Fibroblast of lung (primary cell): ENCODE data around the gene SLC66A2. TPM values are rescaled to one million over a fixed set of nuclear protein-coding genes. Genes with fewer than 3 reads are reported as not detected.

Source experiments
- DNase-seq, 2 donors: peaks; one replicate each; pipeline versions ENCODE4 v3.0.0 to v3.0.0-alpha.2; 2010; ENCODE audit warnings: low read depth in 2 of 2
- H2AFZ ChIP-seq: 2 replicates; pipeline ENCODE4 v1.5.1; 2012; ENCODE audit warnings: low read length, control low read depth, inconsistent platforms
- H3K27ac ChIP-seq: 2 replicates; pipeline ENCODE4 v1.5.1; 2011; ENCODE audit warnings: low read length, control low read depth; ENCODE audit not compliant: insufficient read depth
- H3K27me3 ChIP-seq: 2 replicates; pipeline ENCODE4 v1.5.1; 2011; ENCODE audit warnings: mild to moderate bottlenecking, low read length; ENCODE audit not compliant: control insufficient read depth, insufficient read depth
- H3K36me3 ChIP-seq: 2 replicates; pipeline ENCODE4 v1.5.1; 2011; ENCODE audit warnings: low read length; ENCODE audit not compliant: control insufficient read depth, insufficient read depth
- H3K4me1 ChIP-seq: 2 replicates; pipeline ENCODE4 v1.5.1; 2011; ENCODE audit warnings: low read length; ENCODE audit not compliant: control insufficient read depth, insufficient read depth; ENCODE audit errors: extremely low read depth
- H3K4me2 ChIP-seq: 2 replicates; pipeline ENCODE4 v1.5.1; 2011; ENCODE audit warnings: low read length, control low read depth; ENCODE audit not compliant: insufficient read depth; ENCODE audit errors: extremely low read depth
- H3K4me3 ChIP-seq, 4 experiments: fragments of 200-600 bp in 1 of 4; sonication (generic) in 1 of 4; replicated peaks in 1 of 4; 2 replicates each; pipeline ENCODE4 v1.5.1; 2011 to 2016; ENCODE audit warnings: low read length in 4 of 4, low read depth in 3 of 4, mild to moderate bottlenecking in 3 of 4, control low read depth in 2 of 4, inconsistent platforms in 1 of 4, mixed read lengths in 1 of 4; ENCODE audit not compliant: insufficient read depth in 1 of 4; ENCODE audit errors: control extremely low read depth in 1 of 4
- H3K79me2 ChIP-seq: 2 replicates; pipeline ENCODE4 v1.5.1; 2012; ENCODE audit warnings: mild to moderate bottlenecking, low read length, inconsistent platforms; ENCODE audit not compliant: control insufficient read depth, insufficient read depth
- H3K9ac ChIP-seq: 2 replicates; pipeline ENCODE4 v1.5.1; 2011; ENCODE audit warnings: mild to moderate bottlenecking, low read length, control low read depth; ENCODE audit not compliant: insufficient read depth
- H3K9me3 ChIP-seq: 2 replicates; pipeline ENCODE4 v1.5.1; 2012; ENCODE audit warnings: low read depth, low read length; ENCODE audit not compliant: control insufficient read depth, insufficient read depth
- H4K20me1 ChIP-seq: 2 replicates; pipeline ENCODE4 v1.5.1; 2011; ENCODE audit warnings: low read length; ENCODE audit not compliant: control insufficient read depth, insufficient read depth; ENCODE audit errors: extremely low read depth
- EZH2 ChIP-seq: IDR thresholded peaks from 2 replicates; pipeline ENCODE4 v1.5.1; 2012; ENCODE audit warnings: low read length, control low read depth, mild to moderate bottlenecking; ENCODE audit errors: missing control alignments
- polyA plus RNA-seq, 2 donors: library from polyadenylated mRNA; depleted of rRNA in 1 of 2; stranded (reverse) in 1 of 2; unstranded in 1 of 2; fragments of >200 nt; gene quantifications; 2 replicates each; pipeline ENCODE4 v1.2.1, GENCODE V29; 2011 to 2012; ENCODE audit warnings: missing spikeins in 1 of 2
- total RNA-seq: library from RNA; depleted of rRNA; stranded (reverse); fragments of >200 nt; gene quantifications from 2 replicates; pipeline ENCODE4 v1.2.1, GENCODE V29; 2014
- TF ChIP-seq, protein P1 (sequence below), 2 donors: IDR thresholded peaks in 1 of 2; conservative IDR thresholded peaks in 1 of 2; 1 replicate in 1 of 2; 2 replicates in 1 of 2; pipeline ENCODE4 v1.5.1; 2011 to 2012; ENCODE audit warnings: low read length in 2 of 2, control low read depth in 1 of 2, inconsistent platforms in 1 of 2, low read depth in 1 of 2, mild to moderate bottlenecking in 1 of 2

The SLC66A2 gene
- total and polyA plus RNA-seq, 2 donors (not counting 1 experiment from before 2014, with no cell fraction given) = 13.2 to 46.1 TPM

DNA sequence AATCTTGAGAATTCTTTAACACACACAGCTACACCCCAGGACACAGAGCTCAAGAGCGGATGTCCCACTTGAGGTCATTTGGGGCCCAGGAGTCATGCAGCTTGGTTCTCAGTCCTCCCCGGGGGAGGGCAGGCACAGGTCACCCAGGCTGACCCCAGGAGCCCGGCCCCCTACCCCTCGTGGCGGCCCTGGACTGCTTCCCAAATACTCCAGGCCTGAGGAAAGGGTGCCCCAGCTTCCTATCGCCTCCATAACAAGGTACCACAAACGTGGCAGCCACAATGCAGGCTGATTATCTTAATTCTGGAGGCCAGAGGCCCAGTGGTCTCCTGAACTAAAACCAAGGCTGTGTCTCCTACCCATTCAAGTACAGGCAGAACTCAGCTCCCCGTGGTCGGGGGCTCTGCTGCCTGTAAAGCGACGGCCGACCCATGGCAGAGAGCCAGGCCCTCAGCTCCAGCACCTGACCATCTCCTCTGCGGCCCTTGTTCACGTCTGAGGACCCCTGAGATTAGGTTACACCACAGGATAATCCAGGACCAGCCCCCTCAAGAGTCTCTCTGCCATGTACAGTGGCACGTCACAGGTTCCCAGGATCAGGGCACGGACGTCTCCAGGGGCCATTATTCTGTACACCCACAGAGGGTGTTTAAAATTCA is 10.5 kb downstream of the SLC66A2 start:
- Histone ChIP-seq H2AFZ (no peak overlapping the region), H3K27ac (no peak overlapping the region), H3K27me3 (no peaks in the 10 kb centered on the region), H3K9me3 (no peaks in the 10 kb centered on the region), H3K79me2 (peaks cover 27% of the 10 kb centered on the region), H3K9ac (no peak overlapping the region), H4K20me1 (no peaks in the 10 kb centered on the region), H3K4me3 (no peak overlapping the region), H3K4me2 (no peak overlapping the region), H3K36me3 (peaks cover 2% of the 10 kb centered on the region), H3K4me1 (no peaks in the 10 kb centered on the region)
- TF ChIP-seq, protein P1, sequence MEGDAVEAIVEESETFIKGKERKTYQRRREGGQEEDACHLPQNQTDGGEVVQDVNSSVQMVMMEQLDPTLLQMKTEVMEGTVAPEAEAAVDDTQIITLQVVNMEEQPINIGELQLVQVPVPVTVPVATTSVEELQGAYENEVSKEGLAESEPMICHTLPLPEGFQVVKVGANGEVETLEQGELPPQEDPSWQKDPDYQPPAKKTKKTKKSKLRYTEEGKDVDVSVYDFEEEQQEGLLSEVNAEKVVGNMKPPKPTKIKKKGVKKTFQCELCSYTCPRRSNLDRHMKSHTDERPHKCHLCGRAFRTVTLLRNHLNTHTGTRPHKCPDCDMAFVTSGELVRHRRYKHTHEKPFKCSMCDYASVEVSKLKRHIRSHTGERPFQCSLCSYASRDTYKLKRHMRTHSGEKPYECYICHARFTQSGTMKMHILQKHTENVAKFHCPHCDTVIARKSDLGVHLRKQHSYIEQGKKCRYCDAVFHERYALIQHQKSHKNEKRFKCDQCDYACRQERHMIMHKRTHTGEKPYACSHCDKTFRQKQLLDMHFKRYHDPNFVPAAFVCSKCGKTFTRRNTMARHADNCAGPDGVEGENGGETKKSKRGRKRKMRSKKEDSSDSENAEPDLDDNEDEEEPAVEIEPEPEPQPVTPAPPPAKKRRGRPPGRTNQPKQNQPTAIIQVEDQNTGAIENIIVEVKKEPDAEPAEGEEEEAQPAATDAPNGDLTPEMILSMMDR (conservative IDR thresholded peaks at IDR 0.05 in 1 of 2, IDR thresholded peaks at IDR 0.05 in 1 of 2; ENCODE audit: low read depth in 1 of 2, low read length in 2 of 2) = no peak
- no peak for TF ChIP-seq EZH2
- DNase-seq = no peak

DNA sequence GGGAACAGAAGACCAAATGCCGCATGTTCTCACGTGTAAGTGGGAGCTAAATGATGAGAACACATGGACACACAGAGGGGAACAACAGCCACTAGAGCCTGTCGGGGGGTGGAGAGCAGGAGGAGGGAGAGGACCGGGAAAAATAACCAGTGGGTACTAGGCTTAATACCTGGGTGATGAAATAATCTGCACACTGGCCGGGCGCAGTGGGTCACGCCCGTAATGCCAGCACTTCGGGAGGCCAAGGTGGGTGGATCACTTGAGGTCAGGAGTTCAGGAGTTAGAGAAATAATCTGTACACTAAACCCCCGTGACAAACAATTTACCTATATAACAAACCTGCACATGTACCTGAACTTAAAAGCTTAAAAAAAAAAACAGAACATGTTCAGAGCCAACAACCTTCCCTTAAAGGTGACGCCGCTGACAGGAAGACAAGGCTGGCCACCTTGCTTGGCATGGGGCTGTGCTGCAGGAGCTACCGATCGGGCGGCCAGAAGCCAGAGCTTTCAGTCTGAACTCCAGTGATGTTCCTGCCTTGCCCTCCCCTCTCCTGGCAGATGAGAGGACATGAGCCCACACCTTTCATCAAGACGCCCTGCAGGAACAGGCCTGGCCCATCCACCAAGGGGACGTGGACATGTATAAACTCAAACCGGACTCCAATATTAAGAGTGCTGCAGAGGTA is 11.2 kb downstream of the SLC66A2 start:
- Histone ChIP-seq H3K27ac (no peak overlapping the region), H3K9ac (no peak overlapping the region), H2AFZ (no peak overlapping the region), H3K4me1 (no peaks in the 10 kb centered on the region), H3K79me2 (peaks cover 25% of the 10 kb centered on the region), H3K9me3 (no peaks in the 10 kb centered on the region), H3K4me2 (no peak overlapping the region), H3K27me3 (no peaks in the 10 kb centered on the region), H4K20me1 (no peaks in the 10 kb centered on the region), H3K36me3 (peaks cover 2% of the 10 kb centered on the region), H3K4me3 (no peak overlapping the region)
- TF ChIP-seq EZH2 = no peak
- TF ChIP-seq, protein P1 (conservative IDR thresholded peaks at IDR 0.05 in 1 of 2, IDR thresholded peaks at IDR 0.05 in 1 of 2; ENCODE audit: low read depth in 1 of 2, low read length in 2 of 2) = no peak
- no peak for DNase-seq

DNA sequence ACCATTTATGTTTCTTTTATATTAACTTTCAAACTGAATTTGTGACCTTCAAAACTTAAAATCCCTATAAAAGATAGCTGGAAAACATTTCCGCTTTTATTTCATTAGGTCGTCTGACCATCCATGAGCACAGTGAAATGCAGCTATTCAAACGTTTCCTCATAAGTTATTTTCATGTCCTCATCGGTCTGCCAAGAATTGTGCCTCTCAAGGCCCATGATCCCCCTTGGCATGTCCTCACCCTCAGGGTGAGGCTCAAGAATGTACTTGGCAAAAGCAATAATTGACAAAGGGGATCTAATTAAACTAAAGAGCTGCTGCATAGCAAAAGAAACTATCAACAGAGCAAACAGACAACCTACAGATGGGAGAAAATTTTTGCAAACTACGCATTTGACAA is 12.4 kb downstream of the SLC66A2 start:
- DNase-seq = no peak
- Histone ChIP-seq H4K20me1 (no peaks in the 10 kb centered on the region), H3K4me1 (peaks cover 5% of the 10 kb centered on the region), H3K4me3 (no peak overlapping the region), H3K79me2 (peaks cover 23% of the 10 kb centered on the region), H3K9ac (no peak overlapping the region), H2AFZ (no peak overlapping the region), H3K4me2 (no peak overlapping the region), H3K27ac (no peak overlapping the region), H3K9me3 (no peaks in the 10 kb centered on the region), H3K27me3 (no peaks in the 10 kb centered on the region), H3K36me3 (peaks cover 2% of the 10 kb centered on the region)
- TF ChIP-seq EZH2 = no peak
- TF ChIP-seq, protein P1 (conservative IDR thresholded peaks at IDR 0.05 in 1 of 2, IDR thresholded peaks at IDR 0.05 in 1 of 2; ENCODE audit: low read depth in 1 of 2, low read length in 2 of 2) = no peak
